ENCODE data around the gene NAALADL2.

NAALADL2 gene

GRCh38 chr3:175656461-175656860 is 797.3 kb downstream of the NAALADL2 start:
- H3K27me3 ChIP-seq, result no peaks in the 10 kb centered on the region
- no peaks in the 10 kb centered on the region for H3K9me3 ChIP-seq
- DNase-seq, result no peak
- TF ChIP-seq CTCF (IDR thresholded peaks at IDR 0.05; ENCODE audit: low read depth, low read length), result no peak
- H3K36me3 ChIP-seq, result no peaks in the 10 kb centered on the region
- H3K4me3 ChIP-seq (ENCODE audit: low read depth, low read length), result no peak overlapping the region
- peaks cover 2% of the 10 kb centered on the region for H3K4me1 ChIP-seq

DNA sequence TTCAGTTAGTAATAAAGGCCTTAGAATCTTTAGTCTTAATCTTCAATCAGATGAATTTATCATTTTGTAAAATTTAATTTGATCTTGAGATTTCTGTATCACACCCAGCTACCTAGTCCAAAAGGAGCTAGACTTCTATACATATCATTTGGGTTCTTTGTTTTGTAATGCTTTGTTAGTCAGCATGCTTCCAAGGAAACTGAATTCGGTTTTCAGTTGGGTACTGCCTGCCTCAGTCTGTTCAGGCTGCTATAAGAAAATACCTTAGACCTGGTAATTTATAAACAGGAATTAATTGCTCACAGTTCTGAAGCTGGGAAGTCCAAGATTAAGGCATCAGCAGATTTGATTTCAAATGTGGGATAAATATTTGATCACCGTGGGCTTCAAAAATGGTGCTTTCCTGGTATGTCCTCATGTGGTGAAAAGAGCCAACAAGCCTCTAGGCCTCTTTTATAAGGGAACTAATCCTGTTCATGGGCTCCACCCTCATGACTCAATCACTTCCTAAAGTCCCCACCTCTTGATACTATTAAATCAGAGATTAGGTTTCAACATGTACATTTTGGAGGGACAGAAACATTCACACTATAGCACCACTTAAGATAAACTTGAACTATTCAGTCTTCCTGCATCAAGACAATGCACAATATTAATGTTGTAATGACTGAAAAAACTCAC is 800.7 kb downstream of the NAALADL2 start:
- H3K4me1 ChIP-seq, result no peaks in the 10 kb centered on the region
- H3K27me3 ChIP-seq, result no peaks in the 10 kb centered on the region
- no peak overlapping the region for H3K4me3 ChIP-seq (ENCODE audit: low read depth, low read length)
- no peaks in the 10 kb centered on the region for H3K9me3 ChIP-seq
- no peak for DNase-seq
- no peaks in the 10 kb centered on the region for H3K36me3 ChIP-seq
- TF ChIP-seq CTCF (IDR thresholded peaks at IDR 0.05; ENCODE audit: low read depth, low read length), result no peak

DNA sequence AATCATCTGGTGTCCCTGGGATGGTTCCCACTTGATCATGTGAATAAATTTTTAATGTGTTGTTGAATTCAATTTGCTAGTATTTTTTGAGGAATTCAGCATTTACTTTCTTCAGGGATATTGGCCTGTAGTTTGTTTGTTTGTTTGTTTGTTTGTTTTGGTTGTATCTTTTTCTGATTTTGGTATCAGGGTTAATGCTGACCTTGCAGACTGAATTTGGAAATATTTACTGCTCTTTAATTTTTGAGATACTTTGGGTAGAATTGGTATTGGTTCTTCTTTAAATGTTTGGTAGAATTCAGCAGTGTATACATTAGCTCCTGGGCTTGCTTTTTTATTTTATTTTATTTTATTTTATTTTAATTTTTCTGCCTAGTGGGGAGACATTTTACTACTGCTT is 803.7 kb downstream of the NAALADL2 start:
- no peak for TF ChIP-seq CTCF (IDR thresholded peaks at IDR 0.05; ENCODE audit: low read depth, low read length)
- Histone ChIP-seq H3K4me3 (ENCODE audit: low read depth, low read length) (no peak overlapping the region), H3K36me3 (no peaks in the 10 kb centered on the region), H3K27me3 (no peaks in the 10 kb centered on the region), H3K9me3 (no peaks in the 10 kb centered on the region), H3K4me1 (no peaks in the 10 kb centered on the region)
- no peak for DNase-seq

GRCh38 chr3:175664911-175665310 is 805.8 kb downstream of the NAALADL2 start:
- TF ChIP-seq CTCF (IDR thresholded peaks at IDR 0.05; ENCODE audit: low read depth, low read length), result no peak
- no peaks in the 10 kb centered on the region; the same call in 1 of the 2 replicates for H3K4me1 ChIP-seq
- H3K9me3 ChIP-seq, result no peaks in the 10 kb centered on the region
- DNase-seq, result no peak
- H3K4me3 ChIP-seq (ENCODE audit: low read depth, low read length), result no peak overlapping the region
- H3K27me3 ChIP-seq, result no peaks in the 10 kb centered on the region
- H3K36me3 ChIP-seq, result no peaks in the 10 kb centered on the region

GRCh38 chr3:175668300-175668699 is 809.2 kb downstream of the NAALADL2 start:
- Histone ChIP-seq H3K9me3 (no peaks in the 10 kb centered on the region), H3K4me1 (peaks cover 5% of the 10 kb centered on the region)

More at GRCh38 chr3:175668300-175668699, 809.2 kb downstream of the NAALADL2 start:
- no peak for DNase-seq
- Histone ChIP-seq H3K4me3 (ENCODE audit: low read depth, low read length) (no peak overlapping the region), H3K36me3 (no peaks in the 10 kb centered on the region), H3K27me3 (no peaks in the 10 kb centered on the region)
- TF ChIP-seq CTCF (IDR thresholded peaks at IDR 0.05; ENCODE audit: low read depth, low read length), result no peak
